H9 (cell line): ENCODE data around the gene NTPCR. TPM values are rescaled to one million over a fixed set of nuclear protein-coding genes. Genes with fewer than 3 reads are reported as not detected.

ENCODE experiments used
- DNase-seq: peaks from one replicate; pipeline ENCODE4 v3.0.0-alpha.2; 2017
- H2AFZ ChIP-seq: one replicate; pipeline ENCODE4 v1.6.1; 2013; ENCODE audit warnings: mild to moderate bottlenecking, low read length, control low read depth, moderate library complexity
- H2AK5ac ChIP-seq: 2 replicates; pipeline ENCODE4 v1.6.1; 2013; ENCODE audit warnings: low read length, control low read depth, mixed read lengths; ENCODE audit not compliant: insufficient read length
- H2BK120ac ChIP-seq: one replicate; pipeline ENCODE4 v1.6.1; 2013; ENCODE audit warnings: low read depth, mild to moderate bottlenecking, low read length, control low read depth, inconsistent platforms; ENCODE audit not compliant: poor library complexity, severe bottlenecking
- H2BK12ac ChIP-seq: 2 replicates; pipeline ENCODE4 v1.6.1; 2013; ENCODE audit warnings: low read length, control low read depth, mixed read lengths, low read depth; ENCODE audit not compliant: insufficient read length
- H2BK15ac ChIP-seq: 2 replicates; pipeline ENCODE4 v1.6.1; 2013; ENCODE audit warnings: low read depth, low read length, control low read depth
- H2BK20ac ChIP-seq: one replicate; pipeline ENCODE4 v1.6.1; 2013; ENCODE audit warnings: low read depth, mild to moderate bottlenecking, low read length, control low read depth, inconsistent platforms; ENCODE audit not compliant: poor library complexity, severe bottlenecking
- H2BK5ac ChIP-seq: 2 replicates; pipeline ENCODE4 v1.6.1; 2013; ENCODE audit warnings: low read length, control low read depth, mixed read lengths; ENCODE audit not compliant: insufficient read length
- H3K14ac ChIP-seq: 2 replicates; pipeline ENCODE4 v1.6.1; 2013; ENCODE audit warnings: low read length, control low read depth; ENCODE audit not compliant: insufficient read depth
- H3K18ac ChIP-seq: 2 replicates; pipeline ENCODE4 v1.6.1; 2013; ENCODE audit warnings: low read depth, mild to moderate bottlenecking, mixed read lengths, low read length, control low read depth; ENCODE audit not compliant: insufficient read length
- H3K23ac ChIP-seq: 2 replicates; pipeline ENCODE4 v1.6.1; 2013; ENCODE audit warnings: low read length, control low read depth, mixed read lengths, low read depth; ENCODE audit not compliant: insufficient read length
- H3K23me2 ChIP-seq: 2 replicates; pipeline ENCODE4 v1.6.1; 2013; ENCODE audit warnings: low read depth, mild to moderate bottlenecking, mixed read lengths, low read length, control low read depth; ENCODE audit not compliant: insufficient read length, poor library complexity, severe bottlenecking
- H3K27ac ChIP-seq: 2 replicates; pipeline ENCODE4 v1.5.1; 2013; ENCODE audit warnings: low read length, control low read depth, mixed read lengths, low read depth; ENCODE audit not compliant: insufficient read length
- H3K27me3 ChIP-seq: 2 replicates; pipeline ENCODE4 v1.6.1; 2013; ENCODE audit warnings: low read length, control low read depth, inconsistent platforms; ENCODE audit not compliant: insufficient read depth
- H3K4ac ChIP-seq: 2 replicates; pipeline ENCODE4 v1.6.1; 2013; ENCODE audit warnings: low read depth, mild to moderate bottlenecking, control low read depth, inconsistent platforms, low read length, moderate library complexity
- H3K4me1 ChIP-seq: 2 replicates; pipeline ENCODE4 v1.6.1; 2013; ENCODE audit warnings: low read length, control low read depth, inconsistent platforms; ENCODE audit not compliant: insufficient read depth
- H3K4me2 ChIP-seq: 2 replicates; pipeline ENCODE4 v1.6.1; 2013; ENCODE audit warnings: low read length, control low read depth, mixed read lengths; ENCODE audit not compliant: insufficient read length, insufficient read depth
- H3K56ac ChIP-seq: 2 replicates; pipeline ENCODE4 v1.6.1; 2013; ENCODE audit warnings: low read depth, mild to moderate bottlenecking, mixed read lengths, low read length, control low read depth; ENCODE audit not compliant: insufficient read length
- H3K79me1 ChIP-seq: 2 replicates; pipeline ENCODE4 v1.6.1; 2013; ENCODE audit warnings: low read depth, mild to moderate bottlenecking, moderate library complexity, low read length, control low read depth, inconsistent platforms; ENCODE audit not compliant: insufficient read depth, poor library complexity, severe bottlenecking
- H3K79me2 ChIP-seq: 2 replicates; pipeline ENCODE4 v1.6.1; 2013; ENCODE audit warnings: low read length, control low read depth, inconsistent platforms; ENCODE audit not compliant: insufficient read depth
- H3K9ac ChIP-seq: 2 replicates; pipeline ENCODE4 v1.6.1; 2013; ENCODE audit warnings: low read length, control low read depth, mixed read lengths; ENCODE audit not compliant: insufficient read length; ENCODE audit errors: extremely low read depth
- H3K9me3 ChIP-seq: one replicate; pipeline ENCODE4 v1.6.1; 2013; ENCODE audit warnings: low read depth, low read length, inconsistent platforms; ENCODE audit not compliant: control insufficient read depth
- H3T11ph ChIP-seq: one replicate; pipeline ENCODE4 v1.6.1; 2013; ENCODE audit warnings: mild to moderate bottlenecking, low read length, control low read depth, inconsistent platforms
- H4K20me1 ChIP-seq: one replicate; pipeline ENCODE4 v1.6.1; 2013; ENCODE audit not compliant: control insufficient read depth, insufficient read length, insufficient read depth
- H4K5ac ChIP-seq: 2 replicates; pipeline ENCODE4 v1.6.1; 2013; ENCODE audit warnings: low read depth, mild to moderate bottlenecking, mixed read lengths, low read length, control low read depth; ENCODE audit not compliant: insufficient read length
- H4K8ac ChIP-seq: replicated peaks from 2 replicates; pipeline ENCODE4 v1.6.1; 2013; ENCODE audit warnings: low read length, control low read depth, mixed read lengths, low read depth; ENCODE audit not compliant: insufficient read length
- H4K91ac ChIP-seq: 2 replicates; pipeline ENCODE4 v1.6.1; 2013; ENCODE audit warnings: low read depth, mild to moderate bottlenecking, moderate library complexity, mixed read lengths, low read length, control low read depth; ENCODE audit not compliant: insufficient read length
- H3K27ac Mint-ChIP-seq, 3 experiments: 2 replicates in 2 of 3; 3 replicates in 1 of 3; pipeline ENCODE4 v1.8.0; 2020 to 2021; ENCODE audit warnings: mixed read lengths in 3 of 3, mild to moderate bottlenecking in 1 of 3, moderate library complexity in 1 of 3
- H3K27me3 Mint-ChIP-seq: 2 replicates; pipeline ENCODE4 v1.8.0; 2021; ENCODE audit warnings: low read depth, mild to moderate bottlenecking, moderate library complexity, mixed read lengths
- H3K36me3 Mint-ChIP-seq, 3 experiments: 2 replicates in 2 of 3; 3 replicates in 1 of 3; pipeline ENCODE4 v1.8.0; 2020 to 2021; ENCODE audit warnings: low read depth in 3 of 3, mixed read lengths in 3 of 3; ENCODE audit not compliant: insufficient read depth in 1 of 3
- H3K4me1 Mint-ChIP-seq, 2 experiments: 2 replicates each; pipeline ENCODE4 v1.8.0; 2020; ENCODE audit warnings: mixed read lengths in 2 of 2
- H3K4me3 Mint-ChIP-seq, 2 experiments: 2 replicates in 1 of 2; 3 replicates in 1 of 2; pipeline ENCODE4 v1.8.0; 2020 to 2021; ENCODE audit warnings: mild to moderate bottlenecking in 2 of 2, mixed read lengths in 2 of 2, moderate library complexity in 1 of 2
- H3K9me3 Mint-ChIP-seq, 2 experiments: 2 replicates in 1 of 2; 3 replicates in 1 of 2; pipeline ENCODE4 v1.8.0; 2020; ENCODE audit warnings: mild to moderate bottlenecking in 2 of 2, mixed read lengths in 2 of 2, moderate library complexity in 1 of 2
- CTCF ChIP-seq: fragments of 200-600 bp; sonication (generic); conservative IDR thresholded peaks from 3 replicates; pipeline ENCODE4 v1.8.0; 2021; ENCODE audit warnings: antibody characterized with exemption, mild to moderate bottlenecking
- WGBS: extraction: QIAGEN DNeasy Blood & Tissue Kit; methylation state at CpG from one replicate; pipeline ENCODE4 v1.1.7; 2013; ENCODE audit warnings: missing lambda C conversion rate, low lambda C conversion rate, mixed read lengths; ENCODE audit not compliant: insufficient read length; ENCODE audit errors: extremely low coverage; 5-methylcytosine and 5-hydroxymethylcytosine counted together
- total RNA-seq: library from RNA; stranded (reverse); gene quantifications from 2 replicates; pipeline ENCODE4 v1.2.1, GENCODE V29; 2021

The NTPCR gene
- total RNA-seq, 1 experiment from 2014 or later: 87.4 TPM

- no peak for TF ChIP-seq CTCF
- Histone ChIP-seq H2BK20ac (no peak overlapping the region), H3K79me2 (no peaks in the 10 kb centered on the region), H2BK15ac (no peak overlapping the region), H3K14ac (no peak overlapping the region), H3K9me3 (no peaks in the 10 kb centered on the region), H3K4ac (no peak overlapping the region), H3K27ac (no peak overlapping the region), H2AK5ac (no peak overlapping the region), H3T11ph (no peak overlapping the region), H3K4me1 (no peaks in the 10 kb centered on the region), H3K56ac (no peak overlapping the region), H3K23me2 (no peaks in the 10 kb centered on the region), H2BK120ac (no peak overlapping the region), H2BK5ac (no peak overlapping the region), H3K4me2 (no peak overlapping the region), H2BK12ac (no peak overlapping the region), H3K79me1 (no peaks in the 10 kb centered on the region), H3K18ac (no peak overlapping the region), H4K20me1 (no peaks in the 10 kb centered on the region), H3K9ac (no peak overlapping the region), H2AFZ (no peak overlapping the region), H3K23ac (no peak overlapping the region), H4K5ac (no peak overlapping the region), H4K8ac (no peak overlapping the region), H4K91ac (no peak overlapping the region), H3K27me3 (no peaks in the 10 kb centered on the region)
- Mint-ChIP-seq H3K27ac (no peak overlapping the region), H3K36me3 (no peaks in the 10 kb centered on the region; a peak in 1 of 7 replicates), H3K27me3 (peaks cover 3% of the 10 kb centered on the region; the same call in 1 of the 2 replicates), H3K9me3 (no peaks in the 10 kb centered on the region; a peak in 1 of 5 replicates), H3K4me3 (no peak overlapping the region), H3K4me1 (no peaks in the 10 kb centered on the region)
- no peak for DNase-seq
- WGBS: no CpG with 5 or more reads among the region's 3 CpGs
Observed at GRCh38 chr1:232932486-232933425, 17.7 kb upstream of the NTPCR start.
